Keratinocyte (primary cell): ENCODE results near the gene GCFC2. TPM values are rescaled to one million over a fixed set of nuclear protein-coding genes. Genes with fewer than 3 reads are reported as not detected.

Experiments used
- DNase-seq: peaks from one replicate; pipeline ENCODE4 v3.0.0-alpha.2; 2011; ENCODE audit warnings: low read depth, missing footprints, low spot score
- FAIRE-seq: peaks from 2 replicates; lab custom pipeline; 2011; peaks lifted over from hg19 to GRCh38; lab: Jason Lieb, UNC
- H2AFZ ChIP-seq: 2 replicates; pipeline ENCODE4 v1.6.0; 2012; ENCODE audit warnings: low read length, control low read depth, inconsistent platforms; ENCODE audit not compliant: control insufficient read depth
- H3K27ac ChIP-seq: 2 replicates; pipeline ENCODE4 v1.5.1; 2011; ENCODE audit warnings: low read length; ENCODE audit not compliant: control insufficient read depth, insufficient read depth
- H3K27me3 ChIP-seq: 3 replicates; pipeline ENCODE4 v1.6.0; 2011; ENCODE audit warnings: low read length; ENCODE audit not compliant: control insufficient read depth, insufficient read depth; ENCODE audit errors: extremely low read depth
- H3K36me3 ChIP-seq, 2 experiments: 2 replicates in 1 of 2; 3 replicates in 1 of 2; pipeline ENCODE4 v1.5.1; 2011; ENCODE audit warnings: low read length in 2 of 2, mild to moderate bottlenecking in 1 of 2; ENCODE audit not compliant: control insufficient read depth in 2 of 2, insufficient read depth in 2 of 2; ENCODE audit errors: extremely low read depth in 1 of 2
- H3K4me1 ChIP-seq: 3 replicates; pipeline ENCODE4 v1.5.1; 2011; ENCODE audit warnings: low read length; ENCODE audit not compliant: control insufficient read depth, insufficient read depth; ENCODE audit errors: extremely low read depth
- H3K4me2 ChIP-seq: 3 replicates; pipeline ENCODE4 v1.6.0; 2011; ENCODE audit warnings: low read depth, low read length; ENCODE audit not compliant: control insufficient read depth, insufficient read depth; ENCODE audit errors: extremely low read depth
- H3K4me3 ChIP-seq, 3 experiments: fragments of 200-600 bp in 1 of 3; sonication (generic) in 1 of 3; 2 replicates in 2 of 3; 3 replicates in 1 of 3; pipeline ENCODE4 v1.5.1; 2011 to 2016; ENCODE audit warnings: low read length in 3 of 3, mild to moderate bottlenecking in 3 of 3, control low read depth in 2 of 3, inconsistent platforms in 1 of 3, low read depth in 1 of 3, mixed read lengths in 1 of 3, mixed run types in 1 of 3, moderate library complexity in 1 of 3; ENCODE audit not compliant: control insufficient read depth in 2 of 3, insufficient read depth in 2 of 3; ENCODE audit errors: extremely low read depth in 1 of 3
- H3K79me2 ChIP-seq: 2 replicates; pipeline ENCODE4 v1.6.0; 2012; ENCODE audit warnings: low read length; ENCODE audit not compliant: control insufficient read depth, insufficient read depth
- H3K9ac ChIP-seq: 3 replicates; pipeline ENCODE4 v1.6.0; 2011; ENCODE audit warnings: low read length; ENCODE audit not compliant: control insufficient read depth, insufficient read depth; ENCODE audit errors: extremely low read depth
- H3K9me1 ChIP-seq: 3 replicates; pipeline ENCODE4 v1.6.0; 2011; ENCODE audit warnings: low read length; ENCODE audit not compliant: control insufficient read depth, insufficient read depth; ENCODE audit errors: extremely low read depth
- H3K9me3 ChIP-seq: 2 replicates; pipeline ENCODE4 v1.5.1; 2012; ENCODE audit warnings: low read depth, low read length; ENCODE audit not compliant: control insufficient read depth
- H4K20me1 ChIP-seq: 3 replicates; pipeline ENCODE4 v1.6.0; 2011; ENCODE audit warnings: low read length; ENCODE audit not compliant: control insufficient read depth, insufficient read depth; ENCODE audit errors: extremely low read depth
- EZH2 ChIP-seq: IDR thresholded peaks from one replicate; pipeline ENCODE4 v1.6.1; 2012; ENCODE audit warnings: inconsistent platforms, mild to moderate bottlenecking, low read length, moderate library complexity
- dilution Hi-C: fragments of 300-500 bp; cut with MboI; formaldehyde crosslinking; loops from one replicate; pipeline ENCODE4 v1.7.0; 2020; ENCODE audit warnings: low sequenced_read_pairs; ENCODE audit not compliant: extremely low pct_ligation_motif_present
- polyA plus RNA-seq, 5 experiments: library from polyadenylated mRNA; depleted of rRNA in 3 of 5; stranded (reverse) in 3 of 5; stranded (forward) in 1 of 5; unstranded in 1 of 5; fragments of >200 nt; gene quantifications; 1 replicate in 1 of 5; 2 replicates in 3 of 5; 3 replicates in 1 of 5; pipeline versions ENCODE4 v1.2.1 to v1.2.3, GENCODE V29; 2011 to 2012; ENCODE audit warnings: missing spikeins in 2 of 5, low read depth in 1 of 5, low replicate concordance in 1 of 5
- TF ChIP-seq, protein P1 (sequence below), 3 experiments: IDR thresholded peaks in 1 of 3; conservative IDR thresholded peaks in 1 of 3; optimal IDR thresholded peaks in 1 of 3; 2 replicates in 2 of 3; 3 replicates in 1 of 3; pipeline versions ENCODE3 to v1.5.1; 2011; ENCODE audit warnings: low read length in 3 of 3, mild to moderate bottlenecking in 3 of 3, moderate library complexity in 2 of 3, control low read depth in 1 of 3, inconsistent platforms in 1 of 3; ENCODE audit not compliant: insufficient read depth in 2 of 3; ENCODE audit errors: extremely low read depth in 1 of 3

Gene GCFC2
- polyA plus RNA-seq, 1 donor (not counting 4 experiments of a cell fraction or from before 2014, with no cell fraction given), result 17.0 TPM

DNA sequence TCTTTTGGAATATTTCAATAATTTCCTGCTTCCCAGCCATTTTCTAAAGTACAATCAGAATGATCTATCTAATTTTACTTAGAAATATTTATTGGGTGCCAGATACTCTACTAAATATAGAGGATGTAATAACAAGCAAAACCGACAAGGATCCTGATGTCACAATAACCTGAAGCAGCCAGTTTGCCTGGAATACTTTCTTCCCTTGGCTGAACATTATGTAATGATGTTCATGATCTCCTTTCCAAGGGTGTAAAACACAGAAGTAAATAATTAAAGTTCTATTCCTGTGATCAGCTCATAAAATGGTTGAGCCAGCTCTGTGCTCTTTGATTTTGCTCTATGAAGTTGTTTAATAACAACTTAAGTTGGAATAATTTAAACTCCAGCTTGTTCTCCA lies 66.7 kb downstream of the GCFC2 start:
- Histone ChIP-seq H3K9ac (no peak overlapping the region), H4K20me1 (no peaks in the 10 kb centered on the region), H3K36me3 (no peaks in the 10 kb centered on the region), H3K27me3 (no peaks in the 10 kb centered on the region), H3K4me1 (peaks cover 16% of the 10 kb centered on the region), H3K4me2 (no peak overlapping the region), H2AFZ (no peak overlapping the region), H3K27ac (no peak overlapping the region), H3K9me3 (no peaks in the 10 kb centered on the region), H3K79me2 (peaks cover 18% of the 10 kb centered on the region), H3K9me1 (no peaks in the 10 kb centered on the region), H3K4me3 (no peak overlapping the region)
- no peak for FAIRE-seq
- no peak for TF ChIP-seq EZH2
- TF ChIP-seq, protein P1, sequence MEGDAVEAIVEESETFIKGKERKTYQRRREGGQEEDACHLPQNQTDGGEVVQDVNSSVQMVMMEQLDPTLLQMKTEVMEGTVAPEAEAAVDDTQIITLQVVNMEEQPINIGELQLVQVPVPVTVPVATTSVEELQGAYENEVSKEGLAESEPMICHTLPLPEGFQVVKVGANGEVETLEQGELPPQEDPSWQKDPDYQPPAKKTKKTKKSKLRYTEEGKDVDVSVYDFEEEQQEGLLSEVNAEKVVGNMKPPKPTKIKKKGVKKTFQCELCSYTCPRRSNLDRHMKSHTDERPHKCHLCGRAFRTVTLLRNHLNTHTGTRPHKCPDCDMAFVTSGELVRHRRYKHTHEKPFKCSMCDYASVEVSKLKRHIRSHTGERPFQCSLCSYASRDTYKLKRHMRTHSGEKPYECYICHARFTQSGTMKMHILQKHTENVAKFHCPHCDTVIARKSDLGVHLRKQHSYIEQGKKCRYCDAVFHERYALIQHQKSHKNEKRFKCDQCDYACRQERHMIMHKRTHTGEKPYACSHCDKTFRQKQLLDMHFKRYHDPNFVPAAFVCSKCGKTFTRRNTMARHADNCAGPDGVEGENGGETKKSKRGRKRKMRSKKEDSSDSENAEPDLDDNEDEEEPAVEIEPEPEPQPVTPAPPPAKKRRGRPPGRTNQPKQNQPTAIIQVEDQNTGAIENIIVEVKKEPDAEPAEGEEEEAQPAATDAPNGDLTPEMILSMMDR (optimal IDR thresholded peaks at IDR 0.05 in 1 of 3, IDR thresholded peaks at IDR 0.05 in 1 of 3, conservative IDR thresholded peaks at IDR 0.05 in 1 of 3; ENCODE audit: extremely low read depth in 1 of 3, insufficient read depth in 2 of 3, low read length in 3 of 3), result no peak
- no peak for DNase-seq
- dilution Hi-C loops, result no loop called here

DNA sequence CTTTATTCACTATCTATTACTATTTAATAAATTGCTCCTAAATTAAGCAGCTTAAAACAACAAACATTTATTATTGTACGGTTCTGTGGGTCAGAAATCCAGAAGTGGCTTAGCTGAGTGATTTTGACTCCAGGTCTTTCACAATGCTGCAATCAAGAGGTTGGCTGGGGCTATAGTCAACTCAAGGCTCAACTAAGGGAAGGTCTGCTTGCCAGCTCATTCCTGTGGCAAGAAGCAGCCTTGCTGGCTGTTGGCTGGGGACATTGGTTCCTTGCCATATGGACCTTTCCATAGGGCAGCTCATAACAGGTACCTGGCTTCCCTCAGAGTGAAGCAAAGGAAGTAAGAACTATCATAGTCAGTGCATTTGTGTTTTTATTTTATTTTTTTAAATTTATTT lies 69.1 kb downstream of the GCFC2 start:
- no peak overlapping the region for H3K27ac ChIP-seq
- no peaks in the 10 kb centered on the region for H3K79me2 ChIP-seq
- H3K4me1 ChIP-seq, result peaks cover 13% of the 10 kb centered on the region
- FAIRE-seq, result no peak
- no peak for DNase-seq
- H4K20me1 ChIP-seq, result no peaks in the 10 kb centered on the region
- dilution Hi-C loops, result no loop called here
- peaks cover 8% of the 10 kb centered on the region for H3K27me3 ChIP-seq
- no peak overlapping the region for H2AFZ ChIP-seq
- H3K9me1 ChIP-seq, result no peaks in the 10 kb centered on the region
- TF ChIP-seq, protein P1 (optimal IDR thresholded peaks at IDR 0.05 in 1 of 3, IDR thresholded peaks at IDR 0.05 in 1 of 3, conservative IDR thresholded peaks at IDR 0.05 in 1 of 3; ENCODE audit: extremely low read depth in 1 of 3, insufficient read depth in 2 of 3, low read length in 3 of 3), result no peak
- TF ChIP-seq EZH2, result no peak
- no peak overlapping the region for H3K4me3 ChIP-seq
- no peaks in the 10 kb centered on the region for H3K36me3 ChIP-seq
- H3K9ac ChIP-seq, result no peak overlapping the region
- no peak overlapping the region for H3K4me2 ChIP-seq
- H3K9me3 ChIP-seq, result no peaks in the 10 kb centered on the region
